ENCODE results near the gene CERS2. TPM values are rescaled to one million over a fixed set of nuclear protein-coding genes. Genes with fewer than 3 reads are reported as not detected.

Gene CERS2
- total and polyA plus RNA-seq, 2 of the 13 experiments (the other 11 are each of a cell fraction or from before 2014, with no cell fraction given), result 269 to 298 TPM

DNA sequence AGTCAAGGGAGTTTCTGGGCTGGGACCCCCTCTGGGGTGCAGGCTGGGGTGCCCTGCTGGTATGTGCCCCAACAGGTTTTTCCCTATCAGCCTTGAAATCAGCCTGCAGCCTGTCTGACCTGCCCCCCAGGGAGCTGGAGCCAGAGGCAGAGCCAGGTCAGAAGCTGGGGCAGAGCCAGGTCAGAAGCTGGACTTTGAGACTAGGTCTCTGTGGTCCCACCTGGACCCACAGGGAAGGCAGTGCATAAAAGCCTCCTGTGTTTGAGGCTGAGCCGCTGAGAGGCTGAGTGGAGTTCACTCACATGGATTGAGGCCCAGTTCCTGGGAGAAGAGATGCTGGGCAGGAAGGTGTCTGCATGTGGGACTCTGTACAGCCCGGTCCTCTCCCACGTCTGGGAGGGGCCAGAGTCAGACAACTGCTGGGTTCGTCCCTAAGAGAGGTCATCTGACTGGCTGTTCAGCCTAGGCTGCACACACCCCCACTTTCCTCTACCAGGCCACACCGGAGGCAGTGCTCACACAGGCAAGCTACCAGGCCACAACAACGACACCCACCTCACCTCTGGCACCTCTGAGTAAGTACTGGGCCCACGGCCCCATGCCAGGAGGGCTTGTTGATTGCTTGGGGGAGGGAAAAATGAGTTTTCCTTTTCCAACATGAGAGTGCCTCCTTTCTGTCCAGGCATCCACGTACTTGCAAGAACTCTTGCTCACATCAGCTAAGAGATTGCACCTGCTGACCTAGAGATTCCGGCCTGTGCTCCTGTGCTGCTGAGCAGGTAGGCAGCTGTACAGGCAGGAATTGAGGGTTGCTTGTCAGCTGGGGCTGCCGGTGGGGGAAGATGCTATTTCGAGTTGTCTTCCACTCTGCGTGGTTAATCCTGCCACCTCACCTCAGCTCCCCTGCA is 7.4 kb upstream of the CERS2 start, which contains the start of gene ANXA9:
Gene ANXA9 (plus strand): TSS at position 488 of the 908 bp plus-strand sequence. CDS start 814 bp downstream, outside the sequence.
- H3K9ac ChIP-seq (ENCODE audit: insufficient read depth, low read depth, low read length), result peak within 1 kb of the TSS; percentile 69
- TF ChIP-seq MAZ (IDR thresholded peaks at IDR 0.05; ENCODE audit: borderline replicate concordance, low read depth, low read length) (no peak), MAZ (CRISPR knock-in tag; IDR thresholded peaks at IDR 0.05; ENCODE audit: low read depth) (peak; percentile 69; the same call in 1 of the 2 replicates), KDM5A (IDR thresholded peaks at IDR 0.05; ENCODE audit: borderline replicate concordance, low read length) (no peak), SAFB2 (CRISPR knock-in tag; IDR thresholded peaks at IDR 0.05; ENCODE audit: borderline replicate concordance, low read depth) (0 out of 2 replicates have a peak, but pooled peaks have one; percentile 61), SP5 (CRISPR knock-in tag; IDR thresholded peaks at IDR 0.05; ENCODE audit: borderline replicate concordance, low read depth) (peak; percentile 65; the same call in 1 of the 2 replicates), ZNF142 (CRISPR knock-in tag; IDR thresholded peaks at IDR 0.05) (no peak), PITX1 (CRISPR knock-in tag; IDR thresholded peaks at IDR 0.05) (peak; percentile 60; the same call in 1 of the 2 replicates), ZNF570 (CRISPR knock-in tag; IDR thresholded peaks at IDR 0.05; ENCODE audit: borderline replicate concordance) (no peak), ZMYM4 (CRISPR knock-in tag; IDR thresholded peaks at IDR 0.05) (0 out of 2 replicates have a peak, but pooled peaks have one; percentile 38), ZBTB21 (CRISPR knock-in tag; IDR thresholded peaks at IDR 0.05) (peak; percentile 22; the same call in 1 of the 2 replicates), KLF12 (CRISPR knock-in tag; IDR thresholded peaks at IDR 0.05; ENCODE audit: borderline replicate concordance) (0 out of 2 replicates have a peak, but pooled peaks have one; percentile 27), ZBTB46 (CRISPR knock-in tag; IDR thresholded peaks at IDR 0.05; ENCODE audit: borderline replicate concordance) (0 out of 2 replicates have a peak, but pooled peaks have one; percentile 38)
- TF ChIP-seq, protein P1, sequence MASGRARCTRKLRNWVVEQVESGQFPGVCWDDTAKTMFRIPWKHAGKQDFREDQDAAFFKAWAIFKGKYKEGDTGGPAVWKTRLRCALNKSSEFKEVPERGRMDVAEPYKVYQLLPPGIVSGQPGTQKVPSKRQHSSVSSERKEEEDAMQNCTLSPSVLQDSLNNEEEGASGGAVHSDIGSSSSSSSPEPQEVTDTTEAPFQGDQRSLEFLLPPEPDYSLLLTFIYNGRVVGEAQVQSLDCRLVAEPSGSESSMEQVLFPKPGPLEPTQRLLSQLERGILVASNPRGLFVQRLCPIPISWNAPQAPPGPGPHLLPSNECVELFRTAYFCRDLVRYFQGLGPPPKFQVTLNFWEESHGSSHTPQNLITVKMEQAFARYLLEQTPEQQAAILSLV (CRISPR knock-in tag; IDR thresholded peaks at IDR 0.05; ENCODE audit: borderline replicate concordance), result no peak

More for the DNA sequence above, 7.4 kb upstream of the CERS2 start, which contains the start of gene ANXA9:
- DNase-seq (ENCODE audit: low spot score), result peak; percentile 94
- peaks cover 76% of the 10 kb centered on the region for H3K4me1 ChIP-seq (ENCODE audit: insufficient read depth, low read length)
- H3K36me3 ChIP-seq (replicated peaks in 1 of 2; ENCODE audit: control insufficient read depth in 1 of 2, insufficient read depth in 2 of 2, low read length in 2 of 2), result peaks cover 5 to 12% of the 10 kb centered on the region in 2 experiments; a peak in 2 of 5 replicates
- H2AFZ ChIP-seq (ENCODE audit: low read length), result peak within 1 kb of the TSS; percentile 66
- peak; percentile 95 for FAIRE-seq
- peak; percentile 86 for ATAC-seq
- peak within 1 kb of the TSS; percentile 90 for H3K4me2 ChIP-seq (ENCODE audit: low read depth, low read length)
- no peaks in the 10 kb centered on the region for H4K20me1 ChIP-seq (ENCODE audit: insufficient read depth, low read length)
- ChIA-PET POLR2A (interaction anchor here (0.8 to 5.2 kb wide), 21 partner anchors 8 to 420 kb away, joined by 3 to 150 read pairs (median 4); partner anchors contain the start of genes C1orf56, ENSA, GOLPH3L and MCL1), CTCF (ENCODE audit: low intra/inter-chr PET ratio, low total read pairs) (interaction anchor here (3.9 kb wide), 1 partner anchor 11 kb away, joined by 18 read pairs; no protein-coding TSS in a partner anchor)
- no TSS peak for BruUV-seq (replicated peaks)
- peak within 1 kb of the TSS; percentile 46 to 64 (median 51) for H3K4me3 ChIP-seq (replicated peaks in 1 of 3; ENCODE audit: insufficient read depth in 1 of 3, low read depth in 2 of 3, low read length in 3 of 3)
- no peaks in the 10 kb centered on the region for H3K27me3 ChIP-seq (ENCODE audit: control insufficient read depth in 1 of 2, insufficient read depth in 2 of 2, low read length in 2 of 2)
- peak within 1 kb of the TSS; percentile 84 for H3K27ac ChIP-seq (ENCODE audit: extremely low read length, insufficient read depth, low read length)
- WGBS (ENCODE audit: low lambda C conversion rate), result 2% methylated on average over 7 of the region's 12 CpGs
- in situ Hi-C loops (cut with HindIII; ENCODE audit: extremely low pct_ligation_motif_present, low pct_unique_long_range_greater_than_20kb) (no loop called here), intact Hi-C loops (cut with micrococcal nuclease; ENCODE audit: unreplicated experiment) (loop anchor here (1.0 kb wide), 1 partner anchor 24 kb away; the partner anchor contains the start of gene MINDY1)
- H3K9me3 ChIP-seq (ENCODE audit: low read length), result no peaks in the 10 kb centered on the region
- peaks cover 2% of the 10 kb centered on the region for H3K79me2 ChIP-seq (ENCODE audit: insufficient read depth, low read length)
